AG08396 (cell line): ENCODE measurements around the gene INTS2.
"Not testable (repeated sequence)": the region's sequence is repeated elsewhere in the genome, so short reads cannot be mapped to it uniquely, and the experiment has no call there.

Source experiments
- DNase-seq: peaks from one replicate; pipeline ENCODE4 v3.0.0; 2012; ENCODE audit warnings: low spot score, mixed read lengths

The INTS2 gene

GRCh38 chr17:61847659-61848058 is 80.1 kb downstream of the INTS2 start:
- no peak for DNase-seq

- DNase-seq, result no peak
These were observed 80.9 kb downstream of the INTS2 start for GRCh38 chr17:61846761-61847375.

- no peak for DNase-seq
These were observed 81.7 kb downstream of the INTS2 start for GRCh38 chr17:61846088-61846487.

GRCh38 chr17:61843435-61843834 is 84.3 kb downstream of the INTS2 start:
- DNase-seq, result no peak

GRCh38 chr17:61842899-61843298 is 84.9 kb downstream of the INTS2 start:
- DNase-seq, result no peak

- no peak for DNase-seq
These were observed 88.4 kb downstream of the INTS2 start for GRCh38 chr17:61839300-61839786.

- peak; percentile 34 for DNase-seq
These were observed 90.4 kb downstream of the INTS2 start for GRCh38 chr17:61837175-61838051.

GRCh38 chr17:61836266-61837174 is 91.3 kb downstream of the INTS2 start:
- no peak for DNase-seq

- no peak for DNase-seq
These were observed 92.2 kb downstream of the INTS2 start for GRCh38 chr17:61835606-61836005.

GRCh38 chr17:61834610-61835009 is 93.2 kb downstream of the INTS2 start:
- no peak for DNase-seq

- peak; percentile 14 for DNase-seq
These were observed 94.1 kb downstream of the INTS2 start for GRCh38 chr17:61833536-61834193.

- DNase-seq, result no peak
These were observed 95.3 kb downstream of the INTS2 start for GRCh38 chr17:61832463-61832862.

- DNase-seq, result no peak
These were observed 96.7 kb downstream of the INTS2 start for GRCh38 chr17:61831099-61831498.

GRCh38 chr17:61828694-61829093 is 99.1 kb downstream of the INTS2 start:
- no peak for DNase-seq

- DNase-seq, result no peak
These were observed 100.0 kb downstream of the INTS2 start for GRCh38 chr17:61827649-61828395.

GRCh38 chr17:61826866-61827265 is 100.9 kb downstream of the INTS2 start:
- DNase-seq, result not testable (repeated sequence)

- not testable (repeated sequence) for DNase-seq
These were observed 101.6 kb downstream of the INTS2 start for GRCh38 chr17:61826198-61826597.

- no peak for DNase-seq
These were observed 102.2 kb downstream of the INTS2 start for GRCh38 chr17:61825448-61826137.

GRCh38 chr17:61822326-61823285 is 105.2 kb downstream of the INTS2 start:
- no peak for DNase-seq
